Left lung (tissue), 10 donors: Measurements from ENCODE around the gene COL15A1. TPM values are rescaled to one million over a fixed set of nuclear protein-coding genes. Genes with fewer than 3 reads are reported as not detected.
"Not testable (repeated sequence)": the region's sequence is repeated elsewhere in the genome, so short reads cannot be mapped to it uniquely, and the experiment has no call there.

Source experiments
- ATAC-seq: fragments of 200-7000 bp; cut with Tn5 transposase; one replicate; pipeline ENCODE4 v1.9.1; 2020; ENCODE audit warnings: moderate library complexity
- DNase-seq, 4 donors: peaks; one replicate each; pipeline ENCODE4 v3.0.0-alpha.2; 2013 to 2020
- H3K27ac ChIP-seq, 2 donors: fragments of 200-600 bp; sonication (generic) in 1 of 2; one replicate each; pipeline versions ENCODE4 v1.5.0 to v1.8.0; 2020 to 2021
- H3K27me3 ChIP-seq, 2 donors: fragments of 200-600 bp; sonication (generic) in 1 of 2; one replicate each; pipeline versions ENCODE4 v1.5.0 to v1.8.0; 2020 to 2021
- H3K36me3 ChIP-seq, 2 donors: fragments of 200-600 bp; sonication (generic) in 1 of 2; one replicate each; pipeline versions ENCODE4 v1.5.0 to v1.8.0; 2020 to 2021
- H3K4me1 ChIP-seq, 2 donors: fragments of 200-600 bp; one replicate each; pipeline ENCODE4 v1.8.0; 2021
- H3K4me3 ChIP-seq, 2 donors: fragments of 200-600 bp; sonication (generic) in 1 of 2; one replicate each; pipeline versions ENCODE4 v1.5.0 to v1.8.0; 2020 to 2021; ENCODE audit warnings: mild to moderate bottlenecking in 1 of 2
- H3K9me3 ChIP-seq, 2 donors: fragments of 200-600 bp; sonication (generic) in 1 of 2; one replicate each; pipeline versions ENCODE4 v1.5.0 to v1.8.0; 2020 to 2021
- CTCF ChIP-seq, 2 donors: fragments of 200-600 bp; sonication (generic) in 1 of 2; IDR thresholded peaks; one replicate each; pipeline versions ENCODE4 v1.5.0 to v1.8.0; 2021; ENCODE audit warnings: antibody characterized with exemption in 2 of 2
- intact Hi-C, 2 donors: fragments of 100-400 bp; cut with DNase I; formaldehyde crosslinking; loops; one replicate each; pipeline versions ENCODE4 v1.11.2 to v1.14.2; 2022
- polyA plus RNA-seq, 6 donors: library from polyadenylated mRNA; unstranded; fragments of 120-200 nt; gene quantifications; one replicate each; pipeline ENCODE4 v1.2.1, GENCODE V29; 2013; ENCODE audit not compliant: insufficient read length in 6 of 6
- total RNA-seq, 2 donors: library from RNA; stranded (reverse); fragmentation: NEBNext Ultra II Directional; extraction: Animal tissue kit (Norgen Biotek cat#: 25700); gene quantifications; one replicate each; pipeline ENCODE4 v1.2.1, GENCODE V29; 2021
- donor health status: DM: no; HTN: yes; CAD: no.
- donor health status: DM: no; HTN: no; CAD: no.

The COL15A1 gene
- total and polyA plus RNA-seq, 8 donors, result 2.4 to 58.4 (median 7.4) TPM

- intact Hi-C loops, result no loop called here
- Histone ChIP-seq H3K36me3 (no peaks in the 10 kb centered on the region), H3K4me1 (peaks cover 7 to 15% of the 10 kb centered on the region in 2 donors), H3K27ac (no peak overlapping the region), H3K9me3 (no peaks in the 10 kb centered on the region), H3K27me3 (no peaks in the 10 kb centered on the region), H3K4me3 (no peak overlapping the region)
- no peak for ATAC-seq
- DNase-seq, result no peak
- no peak for TF ChIP-seq CTCF (IDR thresholded peaks at IDR 0.05)
These were observed 33.8 kb upstream of the COL15A1 start for GRCh38 chr9:98909935-98910334.

GRCh38 chr9:98911042-98911441 is 32.7 kb upstream of the COL15A1 start:
- DNase-seq (no peak), ATAC-seq (no peak)
- H3K9me3 ChIP-seq, result no peaks in the 10 kb centered on the region
- no peak overlapping the region for H3K4me3 ChIP-seq
- intact Hi-C loops, result no loop called here
- H3K4me1 ChIP-seq, result peaks cover 7 to 15% of the 10 kb centered on the region in 2 donors
- no peaks in the 10 kb centered on the region for H3K36me3 ChIP-seq
- no peaks in the 10 kb centered on the region for H3K27me3 ChIP-seq
- TF ChIP-seq CTCF (IDR thresholded peaks at IDR 0.05), result no peak
- H3K27ac ChIP-seq, result no peak overlapping the region

- intact Hi-C loops, H3K27me3 ChIP-seq, ATAC-seq, H3K9me3 ChIP-seq, DNase-seq, H3K36me3 ChIP-seq, H3K4me3 ChIP-seq, H3K27ac ChIP-seq: not testable (repeated sequence)
- H3K4me1 ChIP-seq, result peaks cover 7 to 15% of the 10 kb centered on the region in 2 donors
These were observed 32.0 kb upstream of the COL15A1 start for GRCh38 chr9:98911738-98912137.

GRCh38 chr9:98912450-98912849 is 31.3 kb upstream of the COL15A1 start:
- intact Hi-C loops, result no loop called here
- no peak for TF ChIP-seq CTCF (IDR thresholded peaks at IDR 0.05)
- Histone ChIP-seq H3K36me3 (no peaks in the 10 kb centered on the region), H3K4me3 (no peak overlapping the region), H3K9me3 (no peaks in the 10 kb centered on the region), H3K27ac (no peak overlapping the region), H3K4me1 (peaks cover 9 to 15% of the 10 kb centered on the region in 2 donors), H3K27me3 (no peaks in the 10 kb centered on the region)
- DNase-seq, result no peak
- ATAC-seq, result no peak

- no peak overlapping the region for H3K27ac ChIP-seq
- no peak for DNase-seq
- H3K4me3 ChIP-seq, result no peak overlapping the region
- peaks cover 11 to 13% of the 10 kb centered on the region in 2 donors for H3K4me1 ChIP-seq
- H3K27me3 ChIP-seq, result no peaks in the 10 kb centered on the region
- no peaks in the 10 kb centered on the region for H3K36me3 ChIP-seq
- ATAC-seq, result no peak
- no peak for TF ChIP-seq CTCF (IDR thresholded peaks at IDR 0.05)
- H3K9me3 ChIP-seq, result no peaks in the 10 kb centered on the region
- intact Hi-C loops, result no loop called here
These were observed 30.7 kb upstream of the COL15A1 start for GRCh38 chr9:98913044-98913443.

GRCh38 chr9:98913705-98914104 is 30.0 kb upstream of the COL15A1 start:
- no peak overlapping the region for H3K27ac ChIP-seq
- peaks cover 6 to 7% of the 10 kb centered on the region in 2 donors for H3K4me1 ChIP-seq
- H3K4me3 ChIP-seq, result no peak overlapping the region
- ATAC-seq (no peak), DNase-seq (no peak)
- no peaks in the 10 kb centered on the region for H3K9me3 ChIP-seq
- TF ChIP-seq CTCF (IDR thresholded peaks at IDR 0.05), result no peak
- H3K27me3 ChIP-seq, result no peaks in the 10 kb centered on the region
- no peaks in the 10 kb centered on the region for H3K36me3 ChIP-seq
- intact Hi-C loops, result no loop called here
